Endodermal cell (in vitro differentiated cells): ENCODE results near the gene CXCR4. TPM values are rescaled to one million over a fixed set of nuclear protein-coding genes. Genes with fewer than 3 reads are reported as not detected.

Experiments used
- DNase-seq: peaks from one replicate; pipeline ENCODE4 v3.0.0-alpha.2; 2017
- H3K27ac ChIP-seq: 2 replicates; pipeline ENCODE4 v1.5.1; 2013; ENCODE audit warnings: mild to moderate bottlenecking, low read depth, low read length, moderate library complexity
- H3K27me3 ChIP-seq: 2 replicates; pipeline ENCODE4 v1.6.1; 2013; ENCODE audit warnings: mild to moderate bottlenecking, low read length, moderate library complexity; ENCODE audit not compliant: insufficient read depth, control insufficient read depth, poor library complexity, severe bottlenecking
- H3K36me3 ChIP-seq: 2 replicates; pipeline ENCODE4 v1.7.0; 2013; ENCODE audit warnings: mild to moderate bottlenecking, low read length, moderate library complexity; ENCODE audit not compliant: control insufficient read depth, insufficient read depth
- H3K4me1 ChIP-seq: one replicate; pipeline ENCODE4 v1.7.0; 2013; ENCODE audit warnings: low read length; ENCODE audit not compliant: control insufficient read depth, insufficient read depth
- H3K4me3 ChIP-seq: 2 replicates; pipeline ENCODE4 v1.5.1; 2013; ENCODE audit warnings: mild to moderate bottlenecking, low read length, moderate library complexity
- H3K9ac ChIP-seq: 2 replicates; pipeline ENCODE4 v1.6.1; 2013; ENCODE audit warnings: mild to moderate bottlenecking, low read length, moderate library complexity; ENCODE audit not compliant: poor library complexity, severe bottlenecking; ENCODE audit errors: extremely low read depth
- H3K9me3 ChIP-seq: 2 replicates; pipeline ENCODE4 v1.6.1; 2013; ENCODE audit warnings: mild to moderate bottlenecking, low read length, moderate library complexity; ENCODE audit not compliant: control insufficient read depth
- H3K27ac Mint-ChIP-seq: 2 replicates; pipeline ENCODE4 v1.8.0; 2020; ENCODE audit warnings: mixed read lengths
- H3K27me3 Mint-ChIP-seq: 2 replicates; pipeline ENCODE4 v1.8.0; 2021; ENCODE audit warnings: mild to moderate bottlenecking, mixed read lengths; ENCODE audit not compliant: insufficient read depth
- H3K36me3 Mint-ChIP-seq: 2 replicates; pipeline ENCODE4 v1.8.0; 2020; ENCODE audit warnings: low read depth, mixed read lengths
- H3K4me1 Mint-ChIP-seq: 2 replicates; pipeline ENCODE4 v1.8.0; 2020; ENCODE audit warnings: mixed read lengths
- H3K4me3 Mint-ChIP-seq: 2 replicates; pipeline ENCODE4 v1.8.0; 2020; ENCODE audit warnings: mild to moderate bottlenecking, moderate library complexity, mixed read lengths
- H3K9me3 Mint-ChIP-seq: 2 replicates; pipeline ENCODE4 v1.8.0; 2020; ENCODE audit warnings: mild to moderate bottlenecking, mixed read lengths
- WGBS, 2 experiments: methylation state at CpG; one replicate each; pipeline versions ENCODE4 v1.1.5 to v1.1.7; 2013; ENCODE audit warnings: missing lambda C conversion rate in 2 of 2, mixed read lengths in 1 of 2; ENCODE audit not compliant: insufficient coverage in 1 of 2, insufficient read length in 1 of 2; 5-methylcytosine and 5-hydroxymethylcytosine counted together
- total RNA-seq, 2 donors: library from RNA; stranded (reverse); fragmentation: NEBNext Ultra II Directional in 1 of 2; extraction: Animal tissue kit (Norgen Biotek cat#: 25700) in 1 of 2; gene quantifications; 2 replicates in 1 of 2; 3 replicates in 1 of 2; pipeline ENCODE4 v1.2.1, GENCODE V29; 2021
- TF ChIP-seq, protein P1 (sequence below): fragments of 200-600 bp; sonication (generic); conservative IDR thresholded peaks from 2 replicates; pipeline ENCODE4 v1.5.0; 2021; ENCODE audit warnings: antibody characterized with exemption, mild to moderate bottlenecking

Gene CXCR4
- total RNA-seq, 2 donors from 2014 or later, result 287 to 454 TPM

DNA sequence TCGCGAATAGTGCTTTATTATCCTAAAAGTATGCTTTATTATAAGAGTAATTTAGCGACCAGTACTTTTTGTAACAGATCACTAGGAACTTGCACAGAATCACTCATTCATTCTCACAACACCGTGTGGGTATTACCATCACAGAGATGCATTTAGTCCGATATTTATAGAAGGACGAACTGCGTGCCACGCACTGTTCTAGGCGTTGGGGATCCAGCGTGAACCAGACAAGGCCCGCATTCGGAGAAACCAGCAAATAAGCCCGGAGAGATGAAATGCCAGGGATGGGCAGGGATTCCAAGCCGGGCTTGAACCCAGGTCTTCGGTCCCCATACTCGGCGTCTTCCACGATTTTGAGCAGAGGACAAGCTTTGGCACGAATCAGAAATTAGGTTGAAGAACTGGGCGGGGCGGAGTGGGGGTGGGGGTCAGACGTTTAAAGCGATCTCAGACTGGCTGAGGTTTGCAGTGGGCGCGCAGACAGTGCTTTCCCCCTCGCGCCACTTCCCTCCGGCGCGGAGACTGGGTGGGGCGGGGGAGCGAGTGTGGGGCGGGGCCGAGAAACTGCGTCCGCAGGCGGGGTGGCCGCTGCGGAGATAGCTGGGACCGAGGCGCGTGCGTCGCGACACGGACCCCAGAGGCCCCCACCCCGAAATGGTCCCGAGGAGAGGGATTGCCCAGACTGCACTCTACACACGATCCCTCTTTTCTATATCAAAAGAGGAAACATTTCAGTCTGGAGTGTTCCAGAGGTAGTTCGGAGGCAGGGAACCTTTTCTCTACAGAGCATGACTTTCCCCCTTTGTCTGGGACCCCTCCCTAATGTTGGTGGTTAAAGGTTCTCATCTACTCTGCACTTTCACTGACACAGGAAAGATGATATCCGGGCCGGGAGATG lies 1.1 kb upstream of the CXCR4 start:
- Mint-ChIP-seq H3K4me1 (peaks cover 51% of the 10 kb centered on the region), H3K4me3 (peak overlapping the region; percentile 98), H3K27ac (peak overlapping the region; percentile 97)

DNA sequence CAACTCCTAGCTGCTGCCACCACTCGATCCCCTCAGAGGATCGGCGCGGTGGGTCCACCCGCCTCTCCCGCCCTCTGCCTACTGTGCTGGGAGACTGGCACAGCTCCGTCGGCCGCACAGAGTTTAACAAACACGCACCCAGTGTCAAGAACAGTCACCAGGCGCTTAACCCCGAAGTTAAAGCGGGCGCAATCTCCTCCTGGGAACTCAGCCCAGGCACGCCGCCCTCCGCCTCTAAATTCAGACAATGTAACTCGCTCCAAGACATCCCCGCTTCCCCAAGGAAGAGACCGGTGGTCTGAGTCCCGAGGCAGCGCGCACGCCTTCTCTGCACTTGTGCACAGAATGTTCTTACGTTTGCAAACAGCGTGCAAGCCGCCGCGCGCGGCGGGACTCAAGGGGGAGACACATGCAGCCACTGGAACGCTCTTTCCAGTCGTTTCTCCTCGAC lies 533 bp downstream of the CXCR4 start:
- peaks cover 42% of the 10 kb centered on the region for H3K36me3 Mint-ChIP-seq
- H3K4me3 Mint-ChIP-seq, result peak overlapping the region; percentile 98
- peak; percentile 79 for DNase-seq
- H3K9ac ChIP-seq, result peak overlapping the region; percentile 97
- no peaks in the 10 kb centered on the region for H3K27me3 ChIP-seq
- peaks cover 42% of the 10 kb centered on the region for H3K36me3 ChIP-seq
- 0% methylated on average over 21 to 35 of the region's 35 CpGs for WGBS, 2 experiments
- H3K4me1 Mint-ChIP-seq, result peaks cover 55% of the 10 kb centered on the region
- H3K27me3 Mint-ChIP-seq, result peaks cover 31% of the 10 kb centered on the region
- peak overlapping the region; percentile 98 for H3K4me3 ChIP-seq
- no peaks in the 10 kb centered on the region for H3K9me3 Mint-ChIP-seq
- TF ChIP-seq, protein P1, sequence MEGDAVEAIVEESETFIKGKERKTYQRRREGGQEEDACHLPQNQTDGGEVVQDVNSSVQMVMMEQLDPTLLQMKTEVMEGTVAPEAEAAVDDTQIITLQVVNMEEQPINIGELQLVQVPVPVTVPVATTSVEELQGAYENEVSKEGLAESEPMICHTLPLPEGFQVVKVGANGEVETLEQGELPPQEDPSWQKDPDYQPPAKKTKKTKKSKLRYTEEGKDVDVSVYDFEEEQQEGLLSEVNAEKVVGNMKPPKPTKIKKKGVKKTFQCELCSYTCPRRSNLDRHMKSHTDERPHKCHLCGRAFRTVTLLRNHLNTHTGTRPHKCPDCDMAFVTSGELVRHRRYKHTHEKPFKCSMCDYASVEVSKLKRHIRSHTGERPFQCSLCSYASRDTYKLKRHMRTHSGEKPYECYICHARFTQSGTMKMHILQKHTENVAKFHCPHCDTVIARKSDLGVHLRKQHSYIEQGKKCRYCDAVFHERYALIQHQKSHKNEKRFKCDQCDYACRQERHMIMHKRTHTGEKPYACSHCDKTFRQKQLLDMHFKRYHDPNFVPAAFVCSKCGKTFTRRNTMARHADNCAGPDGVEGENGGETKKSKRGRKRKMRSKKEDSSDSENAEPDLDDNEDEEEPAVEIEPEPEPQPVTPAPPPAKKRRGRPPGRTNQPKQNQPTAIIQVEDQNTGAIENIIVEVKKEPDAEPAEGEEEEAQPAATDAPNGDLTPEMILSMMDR, result no peak
- peak overlapping the region; percentile 67 for H3K27ac ChIP-seq
- H3K9me3 ChIP-seq, result no peaks in the 10 kb centered on the region
- H3K4me1 ChIP-seq, result peaks cover 4% of the 10 kb centered on the region
- peak overlapping the region; percentile 89 for H3K27ac Mint-ChIP-seq

More for the DNA sequence above, 1.1 kb upstream of the CXCR4 start:
- peaks cover 31% of the 10 kb centered on the region for H3K27me3 Mint-ChIP-seq
- Histone ChIP-seq H3K9ac (peak overlapping the region; percentile 97), H3K27ac (peak overlapping the region; percentile 87), H3K4me1 (peaks cover 4% of the 10 kb centered on the region), H3K36me3 (peaks cover 29% of the 10 kb centered on the region), H3K4me3 (peak overlapping the region; percentile 98), H3K27me3 (no peaks in the 10 kb centered on the region), H3K9me3 (no peaks in the 10 kb centered on the region)
- DNase-seq, result peak; percentile 83
- no peaks in the 10 kb centered on the region for H3K9me3 Mint-ChIP-seq
- H3K36me3 Mint-ChIP-seq, result peaks cover 32% of the 10 kb centered on the region
- WGBS, 2 experiments, result 0 to 1% methylated on average over 10 to 52 of the region's 52 CpGs
- TF ChIP-seq, protein P1, result no peak

DNA sequence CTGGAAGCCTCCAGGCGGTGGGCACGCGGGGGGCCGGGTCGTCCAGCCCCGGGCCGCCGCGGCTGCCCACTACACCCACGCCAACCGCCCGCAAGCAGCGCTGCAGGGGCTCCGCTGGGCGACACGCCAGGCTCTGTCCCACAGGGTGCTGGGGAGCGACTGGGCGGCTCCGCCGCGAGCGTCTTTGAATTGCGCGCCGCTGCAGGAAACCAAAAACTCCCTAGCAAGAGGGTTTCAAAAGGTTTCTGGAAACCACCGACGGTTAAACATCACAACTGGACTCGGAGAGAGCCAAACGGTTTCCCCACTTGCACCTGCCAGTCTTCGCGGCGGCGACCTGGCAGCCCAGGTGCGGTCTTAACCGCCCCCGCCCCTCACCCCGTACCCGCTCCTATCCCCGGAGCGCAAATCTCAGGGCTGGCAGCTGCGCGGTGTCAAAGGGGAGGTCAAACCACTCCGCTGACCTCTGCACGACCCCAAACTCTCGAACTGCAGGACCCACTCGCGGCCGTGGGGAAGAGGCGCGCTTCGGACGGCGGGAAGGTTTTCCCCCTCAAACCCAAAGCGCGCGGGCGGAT lies 1.0 kb downstream of the CXCR4 start:
- Mint-ChIP-seq H3K9me3 (no peaks in the 10 kb centered on the region), H3K4me3 (peak overlapping the region; percentile 98), H3K4me1 (peaks cover 53% of the 10 kb centered on the region), H3K27ac (peak overlapping the region; percentile 89), H3K36me3 (peaks cover 42% of the 10 kb centered on the region), H3K27me3 (peaks cover 31% of the 10 kb centered on the region)
- peak overlapping the region; percentile 67 for H3K27ac ChIP-seq
- peaks cover 42% of the 10 kb centered on the region for H3K36me3 ChIP-seq
- WGBS, 2 experiments, result 0 to 1% methylated on average over 33 to 57 of the region's 57 CpGs
- peaks cover 4% of the 10 kb centered on the region for H3K4me1 ChIP-seq
- H3K4me3 ChIP-seq, result peak overlapping the region; percentile 98
- no peaks in the 10 kb centered on the region for H3K9me3 ChIP-seq
- H3K9ac ChIP-seq, result peak overlapping the region; percentile 97
- TF ChIP-seq, protein P1, result no peak
- no peaks in the 10 kb centered on the region for H3K27me3 ChIP-seq
- peak; percentile 69 for DNase-seq
